Measurements from ENCODE around the gene NRG2. TPM values are rescaled to one million over a fixed set of nuclear protein-coding genes. Genes with fewer than 3 reads are reported as not detected.

Gene NRG2
- total RNA-seq, 1 experiment from 2014 or later = 1.8 TPM

- Histone ChIP-seq H3K9ac (ENCODE audit: low read length) (no peak overlapping the region), H2AFZ (ENCODE audit: low read length) (no peak overlapping the region), H3K4me2 (ENCODE audit: low read length) (no peak overlapping the region), H3K36me3 (ENCODE audit: low read depth, low read length) (no peaks in the 10 kb centered on the region), H3K9me2 (replicated peaks; ENCODE audit: low read length) (no peaks in the 10 kb centered on the region), H3K27ac (ENCODE audit: low read length) (no peak overlapping the region), H3F3A (ENCODE audit: low read length, unreplicated experiment) (no peaks in the 10 kb centered on the region), H3K4me1 (ENCODE audit: insufficient read depth, low read length) (no peaks in the 10 kb centered on the region), H4K20me1 (ENCODE audit: low read length) (no peaks in the 10 kb centered on the region), H3K27me3 (ENCODE audit: low read length) (peaks cover 39% of the 10 kb centered on the region), H3K4me3 (ENCODE audit: low read length) (no peak overlapping the region), H3K9me3 (ENCODE audit: low read length) (0 out of 2 replicates have a peak, but pooled peaks cover 2% of the 10 kb centered on the region), H3K79me2 (ENCODE audit: low read length) (no peaks in the 10 kb centered on the region)
- TF ChIP-seq EZH2phosphoT487 (IDR thresholded peaks at IDR 0.05; ENCODE audit: borderline replicate concordance, low read length) = no peak
- no peak for TF ChIP-seq EZH2 (IDR thresholded peaks at IDR 0.05; ENCODE audit: low read length, unreplicated experiment)
- TF ChIP-seq CTCF (conservative IDR thresholded peaks at IDR 0.05; ENCODE audit: low read depth, low read length) = no peak
- ChIA-PET POLR2A (ENCODE audit: unreplicated experiment) (no interaction called here), CTCF (interaction anchor here (1.1 kb wide), 1 partner anchor 59 kb away, joined by 3 read pairs; no protein-coding TSS in a partner anchor)
- ATAC-seq (no peak; the same call in 1 of the 2 replicates), DNase-seq (no peak)
- no TSS peak for BruUV-seq (replicated peaks)
- intact Hi-C loops (cut with micrococcal nuclease) = no loop called here
These were observed 41.4 kb upstream of the NRG2 start for GRCh38 chr5:140084541-140084940.

DNA sequence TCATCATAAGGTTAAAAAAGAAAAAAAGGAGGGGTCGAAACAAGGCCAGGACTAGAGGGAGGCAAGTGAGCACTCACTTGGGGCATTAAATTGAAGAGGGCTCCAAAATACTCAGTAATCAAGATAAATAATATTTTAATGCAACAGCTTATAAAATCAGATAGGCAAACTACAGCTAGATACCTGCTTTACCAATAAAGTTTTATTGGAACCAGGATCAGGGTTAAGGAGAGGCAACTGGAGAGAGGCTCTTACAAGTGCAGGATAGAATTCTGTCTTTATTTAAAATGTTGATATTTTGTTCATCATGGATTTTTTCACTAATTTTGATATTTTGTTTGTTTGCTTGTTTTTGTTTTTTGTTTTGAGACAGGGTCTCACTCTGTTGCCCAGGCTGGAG is 40.6 kb upstream of the NRG2 start:
- H3K4me3 ChIP-seq (ENCODE audit: low read length) = no peak overlapping the region
- ATAC-seq (no peak), DNase-seq (no peak)
- no TSS peak for BruUV-seq (replicated peaks)
- H2AFZ ChIP-seq (ENCODE audit: low read length) = no peak overlapping the region
- CTCF ChIA-PET = no interaction called here
- peaks cover 36% of the 10 kb centered on the region for H3K27me3 ChIP-seq (ENCODE audit: low read length)
- POLR2A ChIA-PET (ENCODE audit: unreplicated experiment) = no interaction called here
- H3K27ac ChIP-seq (ENCODE audit: low read length) = no peak overlapping the region
- no peaks in the 10 kb centered on the region for H3K36me3 ChIP-seq (ENCODE audit: low read depth, low read length)
- H3K79me2 ChIP-seq (ENCODE audit: low read length) = no peaks in the 10 kb centered on the region
- no peaks in the 10 kb centered on the region for H4K20me1 ChIP-seq (ENCODE audit: low read length)
- no peaks in the 10 kb centered on the region for H3F3A ChIP-seq (ENCODE audit: low read length, unreplicated experiment)
- H3K4me1 ChIP-seq (ENCODE audit: insufficient read depth, low read length) = no peaks in the 10 kb centered on the region
- no peak overlapping the region for H3K4me2 ChIP-seq (ENCODE audit: low read length)
- intact Hi-C loops (cut with micrococcal nuclease) = no loop called here
- no peak overlapping the region for H3K9ac ChIP-seq (ENCODE audit: low read length)
- TF ChIP-seq EZH2phosphoT487 (IDR thresholded peaks at IDR 0.05; ENCODE audit: borderline replicate concordance, low read length) (no peak), CTCF (conservative IDR thresholded peaks at IDR 0.05; ENCODE audit: low read depth, low read length) (no peak), EZH2 (IDR thresholded peaks at IDR 0.05; ENCODE audit: low read length, unreplicated experiment) (no peak)
- no peaks in the 10 kb centered on the region for H3K9me3 ChIP-seq (ENCODE audit: low read length)
- H3K9me2 ChIP-seq (replicated peaks; ENCODE audit: low read length) = no peaks in the 10 kb centered on the region

- H3K79me2 ChIP-seq (ENCODE audit: low read length) = no peaks in the 10 kb centered on the region
- ChIA-PET POLR2A (ENCODE audit: unreplicated experiment) (no interaction called here), CTCF (no interaction called here)
- no peak overlapping the region for H3K9ac ChIP-seq (ENCODE audit: low read length)
- H3F3A ChIP-seq (ENCODE audit: low read length, unreplicated experiment) = no peaks in the 10 kb centered on the region
- H3K4me2 ChIP-seq (ENCODE audit: low read length) = no peak overlapping the region
- no peak for DNase-seq
- H2AFZ ChIP-seq (ENCODE audit: low read length) = no peak overlapping the region
- no peaks in the 10 kb centered on the region for H3K36me3 ChIP-seq (ENCODE audit: low read depth, low read length)
- no peak for TF ChIP-seq EZH2 (IDR thresholded peaks at IDR 0.05; ENCODE audit: low read length, unreplicated experiment)
- no peak for TF ChIP-seq CTCF (conservative IDR thresholded peaks at IDR 0.05; ENCODE audit: low read depth, low read length)
- TF ChIP-seq EZH2phosphoT487 (IDR thresholded peaks at IDR 0.05; ENCODE audit: borderline replicate concordance, low read length) = no peak
- H3K9me3 ChIP-seq (ENCODE audit: low read length) = no peaks in the 10 kb centered on the region
- no peaks in the 10 kb centered on the region for H4K20me1 ChIP-seq (ENCODE audit: low read length)
- no peak overlapping the region for H3K27ac ChIP-seq (ENCODE audit: low read length)
- no peak overlapping the region for H3K4me3 ChIP-seq (ENCODE audit: low read length)
- peaks cover 36% of the 10 kb centered on the region for H3K27me3 ChIP-seq (ENCODE audit: low read length)
- no peaks in the 10 kb centered on the region for H3K4me1 ChIP-seq (ENCODE audit: insufficient read depth, low read length)
- ATAC-seq = no peak
- no TSS peak for BruUV-seq (replicated peaks)
- no peaks in the 10 kb centered on the region for H3K9me2 ChIP-seq (replicated peaks; ENCODE audit: low read length)
- intact Hi-C loops (cut with micrococcal nuclease) = no loop called here
These were observed 40.0 kb upstream of the NRG2 start for GRCh38 chr5:140083120-140083519.

Measured in PC-3 (cell line).